Neural crest cell (in vitro differentiated cells): ENCODE results near the gene JUP. TPM values are rescaled to one million over a fixed set of nuclear protein-coding genes. Genes with fewer than 3 reads are reported as not detected.

Experiments
- DNase-seq: peaks from one replicate; pipeline ENCODE4 v3.0.0; 2021; ENCODE audit warnings: low read depth, mixed read lengths, low spot score
- H3K27ac Mint-ChIP-seq: one replicate; pipeline ENCODE4 v1.8.0; 2021; ENCODE audit warnings: mild to moderate bottlenecking, mixed read lengths; ENCODE audit not compliant: unreplicated experiment
- H3K27me3 Mint-ChIP-seq: 2 replicates; pipeline ENCODE4 v1.8.0; 2021; ENCODE audit warnings: low read depth, mild to moderate bottlenecking, mixed read lengths
- H3K36me3 Mint-ChIP-seq: 2 replicates; pipeline ENCODE4 v1.8.0; 2021; ENCODE audit warnings: low read depth, mild to moderate bottlenecking, mixed read lengths
- H3K4me1 Mint-ChIP-seq: 2 replicates; pipeline ENCODE4 v1.8.0; 2021; ENCODE audit warnings: mixed read lengths
- H3K4me3 Mint-ChIP-seq: one replicate; pipeline ENCODE4 v1.8.0; 2021; ENCODE audit warnings: mild to moderate bottlenecking, mixed read lengths
- H3K9me3 Mint-ChIP-seq: 2 replicates; pipeline ENCODE4 v1.8.0; 2021; ENCODE audit warnings: mixed read lengths
- total RNA-seq: library from RNA; stranded (reverse); gene quantifications from 2 replicates; pipeline ENCODE4 v1.2.1, GENCODE V29; 2021
- TF ChIP-seq, protein P1 (sequence below): fragments of 200-600 bp; sonication (generic); conservative IDR thresholded peaks from 2 replicates; pipeline ENCODE4 v1.5.0; 2021; ENCODE audit warnings: antibody characterized with exemption, mild to moderate bottlenecking

The JUP gene
- total RNA-seq, 1 donor from 2014 or later, result 23.5 TPM

DNA sequence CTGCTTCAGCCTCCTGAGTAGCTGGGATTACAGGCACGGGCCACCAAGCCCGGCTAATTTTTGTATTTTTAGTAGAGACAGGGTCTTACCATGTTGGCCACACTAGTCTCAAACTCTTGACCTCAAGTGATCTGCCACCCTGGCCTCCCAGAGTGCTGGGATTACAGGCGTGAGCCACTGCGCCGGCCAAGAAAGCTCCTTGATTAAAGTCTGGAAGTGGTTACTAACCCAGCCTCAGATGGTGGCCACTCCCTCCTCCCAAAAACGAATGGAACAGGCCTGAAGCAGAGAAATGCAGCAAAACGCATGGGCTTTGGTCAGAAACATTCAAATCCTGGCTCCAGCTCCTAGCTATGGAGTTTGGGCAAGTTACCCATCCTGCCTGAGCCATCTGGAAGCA lies 37.6 kb upstream of the JUP start:
- no peak for DNase-seq
- H3K4me1 Mint-ChIP-seq, result peaks cover 24% of the 10 kb centered on the region
- H3K4me3 Mint-ChIP-seq, result peak overlapping the region; percentile 31
- no peaks in the 10 kb centered on the region for H3K27me3 Mint-ChIP-seq
- H3K36me3 Mint-ChIP-seq, result no peaks in the 10 kb centered on the region
- TF ChIP-seq, protein P1, sequence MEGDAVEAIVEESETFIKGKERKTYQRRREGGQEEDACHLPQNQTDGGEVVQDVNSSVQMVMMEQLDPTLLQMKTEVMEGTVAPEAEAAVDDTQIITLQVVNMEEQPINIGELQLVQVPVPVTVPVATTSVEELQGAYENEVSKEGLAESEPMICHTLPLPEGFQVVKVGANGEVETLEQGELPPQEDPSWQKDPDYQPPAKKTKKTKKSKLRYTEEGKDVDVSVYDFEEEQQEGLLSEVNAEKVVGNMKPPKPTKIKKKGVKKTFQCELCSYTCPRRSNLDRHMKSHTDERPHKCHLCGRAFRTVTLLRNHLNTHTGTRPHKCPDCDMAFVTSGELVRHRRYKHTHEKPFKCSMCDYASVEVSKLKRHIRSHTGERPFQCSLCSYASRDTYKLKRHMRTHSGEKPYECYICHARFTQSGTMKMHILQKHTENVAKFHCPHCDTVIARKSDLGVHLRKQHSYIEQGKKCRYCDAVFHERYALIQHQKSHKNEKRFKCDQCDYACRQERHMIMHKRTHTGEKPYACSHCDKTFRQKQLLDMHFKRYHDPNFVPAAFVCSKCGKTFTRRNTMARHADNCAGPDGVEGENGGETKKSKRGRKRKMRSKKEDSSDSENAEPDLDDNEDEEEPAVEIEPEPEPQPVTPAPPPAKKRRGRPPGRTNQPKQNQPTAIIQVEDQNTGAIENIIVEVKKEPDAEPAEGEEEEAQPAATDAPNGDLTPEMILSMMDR, result no peak
- no peaks in the 10 kb centered on the region for H3K9me3 Mint-ChIP-seq
- peak overlapping the region; percentile 43 for H3K27ac Mint-ChIP-seq

DNA sequence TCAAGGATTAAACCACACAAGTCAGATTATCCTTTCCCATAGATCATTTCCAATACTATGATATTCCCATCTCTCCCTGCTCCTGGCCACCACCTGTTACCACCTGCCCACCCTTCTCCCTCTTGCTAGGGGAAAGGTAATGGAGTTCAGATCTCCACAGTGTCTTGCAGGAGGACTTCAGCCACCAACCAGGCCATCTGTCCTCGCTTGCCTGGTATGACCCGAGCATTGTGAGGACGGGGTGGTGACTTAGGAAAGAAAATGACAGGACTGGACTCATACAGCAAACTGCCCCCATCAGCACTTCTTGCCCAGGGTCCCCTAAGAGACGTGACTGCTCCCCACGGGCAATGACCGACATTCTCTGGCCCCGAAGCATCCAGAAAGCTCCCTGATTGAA lies 37.1 kb upstream of the JUP start:
- TF ChIP-seq, protein P1, result no peak
- DNase-seq, result no peak
- peak overlapping the region; percentile 43 for H3K27ac Mint-ChIP-seq
- H3K9me3 Mint-ChIP-seq, result no peaks in the 10 kb centered on the region
- H3K36me3 Mint-ChIP-seq, result no peaks in the 10 kb centered on the region
- H3K4me1 Mint-ChIP-seq, result peaks cover 24% of the 10 kb centered on the region
- peak overlapping the region; percentile 34 for H3K4me3 Mint-ChIP-seq
- H3K27me3 Mint-ChIP-seq, result no peaks in the 10 kb centered on the region

DNA sequence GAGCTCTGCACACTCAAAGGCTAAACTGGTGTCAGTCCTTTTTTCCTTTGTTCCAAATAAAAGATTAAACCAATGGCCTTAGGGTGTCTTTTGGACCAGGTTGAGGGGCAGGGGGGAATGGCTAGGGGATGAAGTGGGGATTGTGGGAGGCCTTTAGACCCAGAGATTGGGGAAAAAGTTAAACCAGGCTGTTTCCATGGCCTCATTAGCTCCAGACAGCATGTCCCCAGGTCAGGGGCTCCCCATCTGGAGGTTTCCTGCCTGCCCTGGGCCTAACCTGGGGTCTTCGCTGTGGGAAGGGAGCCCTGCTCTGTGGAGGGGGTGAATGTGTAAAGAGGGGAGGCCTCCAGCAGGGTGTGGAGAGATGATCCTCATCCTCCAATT lies 36.6 kb upstream of the JUP start:
- Mint-ChIP-seq H3K9me3 (no peaks in the 10 kb centered on the region), H3K27me3 (no peaks in the 10 kb centered on the region), H3K4me1 (peaks cover 24% of the 10 kb centered on the region), H3K4me3 (no peak overlapping the region), H3K27ac (no peak overlapping the region), H3K36me3 (peaks cover 4% of the 10 kb centered on the region)
- DNase-seq, result no peak
- TF ChIP-seq, protein P1, result no peak

DNA sequence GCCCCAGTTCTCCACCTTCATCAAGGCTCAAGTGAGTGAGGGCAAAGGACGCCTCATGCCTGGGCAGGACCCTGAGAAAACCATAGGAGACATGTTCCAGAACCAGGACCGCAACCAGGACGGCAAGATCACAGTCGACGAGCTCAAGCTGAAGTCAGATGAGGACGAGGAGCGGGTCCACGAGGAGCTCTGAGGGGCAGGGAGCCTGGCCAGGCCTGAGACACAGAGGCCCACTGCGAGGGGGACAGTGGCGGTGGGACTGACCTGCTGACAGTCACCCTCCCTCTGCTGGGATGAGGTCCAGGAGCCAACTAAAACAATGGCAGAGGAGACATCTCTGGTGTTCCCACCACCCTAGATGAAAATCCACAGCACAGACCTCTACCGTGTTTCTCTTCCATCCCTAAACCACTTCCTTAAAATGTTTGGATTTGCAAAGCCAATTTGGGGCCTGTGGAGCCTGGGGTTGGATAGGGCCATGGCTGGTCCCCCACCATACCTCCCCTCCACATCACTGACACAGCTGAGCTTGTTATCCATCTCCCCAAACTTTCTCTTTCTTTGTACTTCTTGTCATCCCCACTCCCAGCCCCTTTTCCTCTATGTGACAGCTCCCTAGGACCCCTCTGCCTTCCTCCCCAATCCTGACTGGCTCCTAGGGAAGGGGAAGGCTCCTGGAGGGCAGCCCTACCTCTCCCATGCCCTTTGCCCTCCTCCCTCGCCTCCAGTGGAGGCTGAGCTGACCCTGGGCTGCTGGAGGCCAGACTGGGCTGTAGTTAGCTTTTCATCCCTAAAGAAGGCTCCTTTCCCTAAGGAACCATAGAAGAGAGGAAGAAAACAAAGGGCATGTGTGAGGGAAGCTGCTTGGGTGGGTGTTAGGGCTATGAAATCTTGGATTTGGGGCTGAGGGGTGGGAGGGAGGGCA lies 36.0 kb upstream of the JUP start:
- peaks cover 4% of the 10 kb centered on the region for H3K36me3 Mint-ChIP-seq

DNA sequence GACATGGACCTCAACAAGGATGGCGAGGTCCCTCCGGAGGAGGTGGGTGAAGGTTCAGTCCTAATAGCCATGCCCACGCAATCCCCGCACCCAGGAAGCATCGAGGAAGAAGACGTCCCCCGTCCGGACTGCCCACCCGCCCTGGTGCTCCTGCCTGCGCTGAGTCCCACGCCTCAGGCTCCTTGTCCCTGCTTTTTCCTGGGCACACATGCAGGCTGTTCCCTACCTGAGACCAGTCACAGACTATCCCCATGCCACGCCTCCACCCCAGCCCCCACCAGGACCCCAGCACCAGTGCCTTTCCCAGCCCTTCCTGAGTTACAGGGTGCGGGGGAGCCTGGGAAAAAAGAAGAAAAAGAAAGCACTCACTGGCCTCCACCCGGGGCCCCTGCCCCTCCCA lies 35.3 kb upstream of the JUP start:
- Mint-ChIP-seq H3K4me1 (peaks cover 24% of the 10 kb centered on the region), H3K27ac (peak overlapping the region; percentile 86), H3K4me3 (no peak overlapping the region), H3K27me3 (no peaks in the 10 kb centered on the region), H3K36me3 (peaks cover 6% of the 10 kb centered on the region), H3K9me3 (no peaks in the 10 kb centered on the region)
- TF ChIP-seq, protein P1, result no peak
- no peak for DNase-seq

More for the DNA sequence above, 36.0 kb upstream of the JUP start:
- peak overlapping the region; percentile 86 for H3K27ac Mint-ChIP-seq
- peak overlapping the region; percentile 66 for H3K4me3 Mint-ChIP-seq
- TF ChIP-seq, protein P1, result no peak
- no peak for DNase-seq
- H3K4me1 Mint-ChIP-seq, result peaks cover 24% of the 10 kb centered on the region
- no peaks in the 10 kb centered on the region for H3K27me3 Mint-ChIP-seq
- no peaks in the 10 kb centered on the region for H3K9me3 Mint-ChIP-seq
